Vagina (tissue), 2 donors: Measurements from ENCODE around the gene PSME3IP1. TPM values are rescaled to one million over a fixed set of nuclear protein-coding genes. Genes with fewer than 3 reads are reported as not detected.

Experiments
- DNase-seq, 2 donors: peaks; one replicate each; pipeline ENCODE4 v3.0.0-alpha.2; 2017; ENCODE audit errors: extremely low spot score in 2 of 2
- H3K27ac ChIP-seq: fragments of 200-600 bp; sonication (generic); one replicate; pipeline ENCODE4 v1.5.1; 2019
- H3K27me3 ChIP-seq: fragments of 200-600 bp; sonication (generic); one replicate; pipeline ENCODE4 v1.5.1; 2019
- H3K36me3 ChIP-seq, 2 donors: fragments of 200-600 bp; sonication (generic); one replicate each; pipeline ENCODE4 v1.5.1; 2017 to 2019
- H3K4me1 ChIP-seq: fragments of 200-600 bp; sonication (generic); one replicate; pipeline ENCODE4 v1.5.1; 2019
- H3K4me3 ChIP-seq, 2 donors: fragments of 200-600 bp; sonication (generic); 1 replicate in 1 of 2; 2 replicates in 1 of 2; pipeline ENCODE4 v1.5.1; 2016 to 2019
- H3K9me3 ChIP-seq: fragments of 200-600 bp; sonication (generic); one replicate; pipeline ENCODE4 v1.5.1; 2019
- CTCF ChIP-seq, 3 experiments: fragments of 450-650 bp in 2 of 3; fragments of 200-600 bp in 1 of 3; sonication (generic) in 1 of 3; IDR thresholded peaks; one replicate each; pipeline ENCODE4 v1.5.1; 2017 to 2019; ENCODE audit warnings: antibody characterized with exemption in 3 of 3, mild to moderate bottlenecking in 2 of 3, moderate library complexity in 2 of 3
- POLR2A ChIP-seq, 2 donors: fragments of 450-650 bp; IDR thresholded peaks; one replicate each; pipeline ENCODE4 v1.6.1; 2017; ENCODE audit warnings: antibody characterized with exemption in 2 of 2, mild to moderate bottlenecking in 2 of 2, moderate library complexity in 2 of 2
- POLR2AphosphoS5 ChIP-seq, 2 donors: sonication (generic); formaldehyde crosslinking; IDR thresholded peaks; one replicate each; pipeline ENCODE4 v1.9.0; 2017; ENCODE audit warnings: antibody characterized with exemption in 2 of 2, mild to moderate bottlenecking in 2 of 2, low read depth in 1 of 2; ENCODE audit not compliant: insufficient read depth in 1 of 2
- intact Hi-C: fragments of 100-400 bp; cut with DNase I; formaldehyde crosslinking; loops from one replicate; pipeline ENCODE4 v1.15.1; 2023
- total RNA-seq: library from RNA; depleted of rRNA; stranded (reverse); fragments of >200 nt; gene quantifications from one replicate; pipeline ENCODE4 v1.2.3, GENCODE V29; 2016

Gene PSME3IP1
- total RNA-seq, 1 donor from 2014 or later = 70.5 TPM

GRCh38 chr16:57137043-57137442, 48.8 kb downstream of the PSME3IP1 start:
- DNase-seq = no peak
- intact Hi-C loops = no loop called here
- H3K27me3 ChIP-seq = no peaks in the 10 kb centered on the region
- H3K27ac ChIP-seq = no peak overlapping the region
- H3K9me3 ChIP-seq = no peaks in the 10 kb centered on the region
- TF ChIP-seq CTCF (IDR thresholded peaks at IDR 0.05) (no peak), POLR2AphosphoS5 (IDR thresholded peaks at IDR 0.05; ENCODE audit: insufficient read depth in 1 of 2, low read depth in 1 of 2) (no peak), POLR2A (IDR thresholded peaks at IDR 0.05) (no peak)
- H3K4me1 ChIP-seq = peaks cover 17% of the 10 kb centered on the region
- no peak overlapping the region for H3K4me3 ChIP-seq
- H3K36me3 ChIP-seq = no peaks in the 10 kb centered on the region

GRCh38 chr16:57134982-57135381, 50.9 kb downstream of the PSME3IP1 start:
- Histone ChIP-seq H3K9me3 (no peaks in the 10 kb centered on the region), H3K36me3 (no peaks in the 10 kb centered on the region), H3K4me3 (no peak overlapping the region), H3K27ac (no peak overlapping the region), H3K27me3 (no peaks in the 10 kb centered on the region), H3K4me1 (peaks cover 10% of the 10 kb centered on the region)
- DNase-seq = no peak
- TF ChIP-seq CTCF (IDR thresholded peaks at IDR 0.05) = no peak
- no peak for TF ChIP-seq POLR2A (IDR thresholded peaks at IDR 0.05)
- TF ChIP-seq POLR2AphosphoS5 (IDR thresholded peaks at IDR 0.05; ENCODE audit: insufficient read depth in 1 of 2, low read depth in 1 of 2) = no peak
- intact Hi-C loops = no loop called here

- Histone ChIP-seq H3K4me1 (peaks cover 10% of the 10 kb centered on the region), H3K9me3 (no peaks in the 10 kb centered on the region), H3K36me3 (no peaks in the 10 kb centered on the region), H3K4me3 (no peak overlapping the region), H3K27ac (no peak overlapping the region), H3K27me3 (no peaks in the 10 kb centered on the region)
- TF ChIP-seq CTCF (IDR thresholded peaks at IDR 0.05) (no peak), POLR2AphosphoS5 (IDR thresholded peaks at IDR 0.05; ENCODE audit: insufficient read depth in 1 of 2, low read depth in 1 of 2) (no peak), POLR2A (IDR thresholded peaks at IDR 0.05) (no peak)
- DNase-seq = no peak
- intact Hi-C loops = no loop called here
Measured at GRCh38 chr16:57133886-57134285, 52.0 kb downstream of the PSME3IP1 start.

GRCh38 chr16:57133031-57133430, 52.8 kb downstream of the PSME3IP1 start:
- no peaks in the 10 kb centered on the region for H3K27me3 ChIP-seq
- peaks cover 0 to under 1% of the 10 kb centered on the region in 2 donors for H3K36me3 ChIP-seq
- H3K9me3 ChIP-seq = no peaks in the 10 kb centered on the region
- intact Hi-C loops = no loop called here
- TF ChIP-seq POLR2AphosphoS5 (IDR thresholded peaks at IDR 0.05; ENCODE audit: insufficient read depth in 1 of 2, low read depth in 1 of 2) = no peak
- no peak for TF ChIP-seq POLR2A (IDR thresholded peaks at IDR 0.05)
- no peak for TF ChIP-seq CTCF (IDR thresholded peaks at IDR 0.05)
- peaks cover 10% of the 10 kb centered on the region for H3K4me1 ChIP-seq
- no peak overlapping the region for H3K4me3 ChIP-seq
- no peak for DNase-seq
- H3K27ac ChIP-seq = no peak overlapping the region

GRCh38 chr16:57132470-57132869, 53.4 kb downstream of the PSME3IP1 start:
- TF ChIP-seq CTCF (IDR thresholded peaks at IDR 0.05) = no peak
- no peak for TF ChIP-seq POLR2A (IDR thresholded peaks at IDR 0.05)
- TF ChIP-seq POLR2AphosphoS5 (IDR thresholded peaks at IDR 0.05; ENCODE audit: insufficient read depth in 1 of 2, low read depth in 1 of 2) = no peak

More at GRCh38 chr16:57132470-57132869, 53.4 kb downstream of the PSME3IP1 start:
- no peak overlapping the region for H3K27ac ChIP-seq
- no peak overlapping the region for H3K4me3 ChIP-seq
- H3K4me1 ChIP-seq = peaks cover 10% of the 10 kb centered on the region
- no peaks in the 10 kb centered on the region for H3K27me3 ChIP-seq
- intact Hi-C loops = no loop called here
- no peak for DNase-seq
- peaks cover 0 to 6% of the 10 kb centered on the region in 2 donors for H3K36me3 ChIP-seq
- no peaks in the 10 kb centered on the region for H3K9me3 ChIP-seq
